Right forelimb (tissue), 1 donor: ENCODE data around the gene CERK.

ENCODE experiments used
- DNase-seq: peaks from one replicate; pipeline ENCODE4 v3.0.0-alpha.2; 2018

The CERK gene

GRCh38 chr22:46737976-46738646 is at the start of gene CERK:
CERK (minus strand) TSS chr22:46738252; CDS start chr22:46738148, 104 bp downstream.
- DNase-seq, result peak; percentile 90

- no peak for DNase-seq
Measured at GRCh38 chr22:46783721-46784120, 45.7 kb upstream of the CERK start.

GRCh38 chr22:46782200-46782599 is 44.1 kb upstream of the CERK start:
- peak; percentile 16 for DNase-seq

- no peak for DNase-seq
Measured at GRCh38 chr22:46781291-46781690, 43.2 kb upstream of the CERK start.

GRCh38 chr22:46780453-46780852 is 42.4 kb upstream of the CERK start:
- DNase-seq, result no peak

- peak; percentile 11 for DNase-seq
Measured at GRCh38 chr22:46779651-46780050, 41.6 kb upstream of the CERK start.

- DNase-seq, result no peak
Measured at GRCh38 chr22:46779023-46779422, 41.0 kb upstream of the CERK start.

GRCh38 chr22:46777609-46777970 is 39.5 kb upstream of the CERK start:
- DNase-seq, result peak; percentile 58

- peak; percentile 33 for DNase-seq
Measured at GRCh38 chr22:46776876-46777608, 39.0 kb upstream of the CERK start.

GRCh38 chr22:46775850-46776826 is 38.1 kb upstream of the CERK start:
- peak; percentile 41 for DNase-seq

GRCh38 chr22:46774980-46775849 is 37.2 kb upstream of the CERK start:
- DNase-seq, result no peak

GRCh38 chr22:46774253-46774979 is 36.4 kb upstream of the CERK start:
- no peak for DNase-seq

GRCh38 chr22:46773076-46773475 is 35.0 kb upstream of the CERK start:
- no peak for DNase-seq

GRCh38 chr22:46770726-46771125 is 32.7 kb upstream of the CERK start:
- no peak for DNase-seq

- no peak for DNase-seq
Measured at GRCh38 chr22:46770151-46770641, 32.1 kb upstream of the CERK start.

GRCh38 chr22:46769706-46770105 is 31.7 kb upstream of the CERK start:
- DNase-seq, result peak; percentile 33

- no peak for DNase-seq
Measured at GRCh38 chr22:46769191-46769675, 31.2 kb upstream of the CERK start.

- no peak for DNase-seq
Measured at GRCh38 chr22:46767249-46767985, 29.4 kb upstream of the CERK start.

- peak; percentile 1 for DNase-seq
Measured at GRCh38 chr22:46766611-46767010, 28.6 kb upstream of the CERK start.

GRCh38 chr22:46764779-46765485 is 26.9 kb upstream of the CERK start:
- DNase-seq, result no peak
